HCT116 (cell line): Measurements from ENCODE around the gene SHANK2. TPM values are rescaled to one million over a fixed set of nuclear protein-coding genes. Genes with fewer than 3 reads are reported as not detected.

ENCODE experiments used
- ATAC-seq: fragments of 200-7000 bp; cut with Tn5 transposase; 2 replicates; pipeline ENCODE4 v1.9.1; 2020; ENCODE audit warnings: mild to moderate bottlenecking, moderate library complexity
- BruUV-seq: library from RNA; stranded (reverse); fragments of 400-500 nt; replicated peaks from 2 replicates; lab custom pipeline; 2021; lab: Mats Ljungman, UMichigan
- CTCF ChIA-PET: fragments of 300-600 bp; sonication (Branson Sonifier 250); formaldehyde crosslinking; loops from one replicate; lab custom pipeline; 2021; ENCODE audit warnings: antibody characterized with exemption; lab: Charles Lee
- POLR2A ChIA-PET: fragments of 300-600, 350-600 bp; sonication (Branson Sonifier 250); formaldehyde crosslinking; loops from one replicate; lab custom pipeline; 2021; ENCODE audit warnings: antibody characterized with exemption; lab: Charles Lee
- RAD21 ChIA-PET, 2 experiments: fragments of 300-600 bp; sonication (Branson Sonifier 250); formaldehyde crosslinking; loops; one replicate each; lab custom pipeline; 2023; ENCODE audit warnings: low total read pairs in 2 of 2; ENCODE audit not compliant: uncharacterized antibody in 2 of 2, unreplicated experiment in 2 of 2, low non-redundant PET in 1 of 2; lab: Charles Lee
- DNase-seq: peaks from one replicate; pipeline ENCODE4 v3.0.0-alpha.2; 2010; ENCODE audit warnings: low read depth, low spot score
- H2AFZ ChIP-seq: fragments of 200-600 bp; shearing (Covaris generic), sonication (generic); 2 replicates; pipeline ENCODE4 v1.6.1; 2017; ENCODE audit warnings: low read depth, mixed run types, mixed read lengths, antibody characterized with exemption, low read length; ENCODE audit not compliant: poor library complexity, severe bottlenecking
- H3K27ac ChIP-seq: 2 replicates; pipeline ENCODE4 v1.5.1; 2012; ENCODE audit warnings: low read depth, low read length
- H3K27me3 ChIP-seq: fragments of 200-600 bp; sonication (generic); 2 replicates; pipeline ENCODE4 v1.6.1; 2016; ENCODE audit warnings: mixed run types, low read length, mixed read lengths; ENCODE audit not compliant: insufficient read depth
- H3K36me3 ChIP-seq, 2 experiments: fragments of 200-500 bp in 1 of 2; fragments of 200-600 bp in 1 of 2; sonication (Bioruptor generic) in 1 of 2; sonication (generic) in 1 of 2; 2 replicates each; pipeline versions ENCODE4 v1.5.1 to v1.6.1; 2014 to 2016; ENCODE audit warnings: low read length in 2 of 2, inconsistent platforms in 1 of 2, mixed read lengths in 1 of 2, mixed run types in 1 of 2; ENCODE audit not compliant: insufficient read depth in 2 of 2, control insufficient read depth in 1 of 2
- H3K4me1 ChIP-seq, 2 experiments: fragments of 200-600 bp in 1 of 2; sonication (generic) in 1 of 2; 2 replicates each; pipeline versions ENCODE4 v1.5.1 to v1.6.1; 2012 to 2017; ENCODE audit warnings: low read length in 2 of 2, inconsistent platforms in 1 of 2, mild to moderate bottlenecking in 1 of 2, mixed read lengths in 1 of 2, mixed run types in 1 of 2, moderate library complexity in 1 of 2; ENCODE audit not compliant: insufficient read depth in 2 of 2, control insufficient read depth in 1 of 2
- H3K4me2 ChIP-seq: fragments of 200-600 bp; sonication (generic); 2 replicates; pipeline ENCODE4 v1.6.1; 2017; ENCODE audit warnings: mixed run types, low read length, mixed read lengths
- H3K4me3 ChIP-seq, 2 experiments: fragments of 200-600 bp in 1 of 2; sonication (generic) in 1 of 2; replicated peaks in 1 of 2; 2 replicates each; pipeline ENCODE4 v1.5.1; 2011 to 2016; ENCODE audit warnings: low read length in 2 of 2, control low read depth in 1 of 2, low read depth in 1 of 2, mild to moderate bottlenecking in 1 of 2, mixed read lengths in 1 of 2, mixed run types in 1 of 2
- H3K79me2 ChIP-seq: fragments of 200-600 bp; sonication (generic); 2 replicates; pipeline ENCODE4 v1.6.1; 2017; ENCODE audit warnings: mild to moderate bottlenecking, mixed run types, low read length, moderate library complexity, mixed read lengths; ENCODE audit not compliant: insufficient read depth
- H3K9ac ChIP-seq: fragments of 200-600 bp; sonication (generic); 2 replicates; pipeline ENCODE4 v1.6.1; 2016; ENCODE audit warnings: low read length, mixed read lengths
- H3K9me2 ChIP-seq: fragments of 200-600 bp; sonication (generic), shearing (Covaris generic); 2 replicates; pipeline ENCODE4 v1.6.1; 2017; ENCODE audit warnings: mixed run types, mild to moderate bottlenecking, moderate library complexity; ENCODE audit not compliant: insufficient read depth
- H3K9me3 ChIP-seq, 2 experiments: fragments of 200-500 bp in 1 of 2; fragments of 200-600 bp in 1 of 2; sonication (Bioruptor generic) in 1 of 2; sonication (generic) in 1 of 2; 2 replicates each; pipeline ENCODE4 v1.6.1; 2014 to 2017; ENCODE audit warnings: low read length in 2 of 2, mixed read lengths in 2 of 2, inconsistent platforms in 1 of 2, low read depth in 1 of 2, mild to moderate bottlenecking in 1 of 2, mixed run types in 1 of 2, moderate library complexity in 1 of 2; ENCODE audit not compliant: control insufficient read depth in 1 of 2, insufficient read depth in 1 of 2
- H4K20me1 ChIP-seq: fragments of 200-600 bp; sonication (generic), shearing (Covaris generic); 2 replicates; pipeline ENCODE4 v1.6.1; 2017; ENCODE audit warnings: mixed run types, mild to moderate bottlenecking, moderate library complexity; ENCODE audit not compliant: insufficient read depth
- EGR1 ChIP-seq: IDR thresholded peaks from 2 replicates; pipeline ENCODE4 v1.6.1; 2012; ENCODE audit warnings: low read depth
- EZH2 ChIP-seq: fragments of 200-600 bp; sonication (generic); IDR thresholded peaks from 2 replicates; pipeline ENCODE4 v1.6.1; 2017; ENCODE audit warnings: antibody characterized with exemption, mixed run types
- EZH2phosphoT487 ChIP-seq: fragments of 200-600 bp; IDR thresholded peaks from 2 replicates; pipeline ENCODE4 v1.6.1; 2018; ENCODE audit warnings: antibody characterized with exemption, borderline replicate concordance
- FOSL1 ChIP-seq: IDR thresholded peaks from 2 replicates; pipeline ENCODE4 v1.6.1; 2012; ENCODE audit warnings: low read depth
- POLR2AphosphoS5 ChIP-seq: IDR thresholded peaks from 2 replicates; pipeline ENCODE4 v1.6.1; 2011; ENCODE audit warnings: mild to moderate bottlenecking, low read depth, low read length, moderate library complexity
- REST ChIP-seq: IDR thresholded peaks from 2 replicates; pipeline ENCODE4 v1.6.1; 2012; ENCODE audit warnings: low read depth
- TCF7L2 ChIP-seq: IDR thresholded peaks from 2 replicates; pipeline ENCODE4 v1.7.0; 2011; ENCODE audit warnings: borderline replicate concordance, inconsistent platforms; ENCODE audit not compliant: insufficient read depth, insufficient read length; ENCODE audit errors: extremely low read depth
- YY1 ChIP-seq: IDR thresholded peaks from 2 replicates; pipeline ENCODE4 v1.6.1; 2011; ENCODE audit warnings: low read length, low read depth, moderate library complexity, mild to moderate bottlenecking; ENCODE audit not compliant: insufficient replicate concordance; ENCODE audit errors: extremely low read depth
- ZNF274 ChIP-seq: fragments of 200-500 bp; sonication (Bioruptor generic); IDR thresholded peaks from 2 replicates; pipeline ENCODE4 v1.6.1; 2014; ENCODE audit warnings: mild to moderate bottlenecking, low read depth, low read length, inconsistent platforms
- intact Hi-C: fragments of 100-400 bp; cut with micrococcal nuclease; formaldehyde crosslinking; loops from 2 replicates; pipeline ENCODE4 v1.10.0; 2022
- total RNA-seq: library from RNA; stranded (reverse); gene quantifications from one replicate; pipeline ENCODE4 v1.2.1, GENCODE V29; 2021; ENCODE audit not compliant: unreplicated experiment

SHANK2 gene
- total RNA-seq, 1 experiment from 2014 or later: 16.9 TPM

- no peaks in the 10 kb centered on the region for H3K79me2 ChIP-seq
- no peak for TF ChIP-seq ZNF274
- TF ChIP-seq REST: no peak
- no peak for TF ChIP-seq EZH2
- TF ChIP-seq EZH2phosphoT487: no peak
- TF ChIP-seq YY1: no peak
- TF ChIP-seq FOSL1: no peak
- TF ChIP-seq POLR2AphosphoS5: no peak
- TF ChIP-seq TCF7L2: no peak
- no peak for TF ChIP-seq EGR1
- no peaks in the 10 kb centered on the region for H3K9me2 ChIP-seq
- no peaks in the 10 kb centered on the region for H3K9me3 ChIP-seq
- ChIA-PET RAD21 (no interaction called here), CTCF (interaction anchor here (1.4 kb wide), 1 partner anchor 120 kb away, joined by 3 read pairs; no protein-coding TSS in a partner anchor), POLR2A (no interaction called here)
- H3K9ac ChIP-seq: peak overlapping the region; percentile 57; the same call in 1 of the 2 replicates
- intact Hi-C loops: no loop called here
- H3K36me3 ChIP-seq: no peaks in the 10 kb centered on the region
- no TSS peak for BruUV-seq
- H3K27ac ChIP-seq: no peak overlapping the region
- H3K4me3 ChIP-seq: no peak overlapping the region
- no peaks in the 10 kb centered on the region for H3K27me3 ChIP-seq
- H4K20me1 ChIP-seq: no peaks in the 10 kb centered on the region
- DNase-seq: no peak
- H3K4me1 ChIP-seq: peaks cover 15 to 41% of the 10 kb centered on the region in 2 experiments
- no peak overlapping the region for H2AFZ ChIP-seq
- no peak for ATAC-seq
- H3K4me2 ChIP-seq: peak overlapping the region; percentile 79
Measured at GRCh38 chr11:71300187-71300586, 47.8 kb upstream of the SHANK2 start.
